MM.1S (cell line): Measurements from ENCODE around the gene FAM78B.

Source experiments
- DNase-seq: peaks from one replicate; pipeline ENCODE4 v3.0.0-alpha.2; 2015
- H2AFZ ChIP-seq: fragments of 300-600 bp; sonication (generic); 2 replicates; pipeline ENCODE4 v1.6.0; 2016; ENCODE audit warnings: antibody characterized with exemption, low read length
- H3F3A ChIP-seq: fragments of 300-600 bp; sonication (generic); 2 replicates; pipeline ENCODE4 v1.6.1; 2016; ENCODE audit warnings: mild to moderate bottlenecking, antibody characterized with exemption, low read length, moderate library complexity, mixed read lengths; ENCODE audit not compliant: insufficient read depth
- H3K27ac ChIP-seq: fragments of 300-600 bp; sonication (generic); 2 replicates; pipeline ENCODE4 v1.5.1; 2016; ENCODE audit warnings: mild to moderate bottlenecking, low read length
- H3K27me3 ChIP-seq: fragments of 300-600 bp; sonication (generic); replicated peaks from 2 replicates; pipeline ENCODE4 v1.6.0; 2016; ENCODE audit warnings: low read length; ENCODE audit not compliant: insufficient read depth
- H3K36me3 ChIP-seq: fragments of 300-600 bp; sonication (generic); replicated peaks from 2 replicates; pipeline ENCODE4 v1.6.1; 2016; ENCODE audit warnings: mild to moderate bottlenecking, low read length, mixed read lengths; ENCODE audit not compliant: insufficient read depth
- H3K4me1 ChIP-seq: fragments of 300-600 bp; sonication (generic); 2 replicates; pipeline ENCODE4 v1.6.1; 2016; ENCODE audit warnings: low read length, mixed read lengths
- H3K4me2 ChIP-seq: fragments of 300-600 bp; sonication (generic); 2 replicates; pipeline ENCODE4 v1.6.0; 2016; ENCODE audit warnings: low read depth, low read length
- H3K4me3 ChIP-seq: fragments of 300-600 bp; sonication (generic); 2 replicates; pipeline ENCODE4 v1.5.1; 2016; ENCODE audit warnings: low read length, mixed read lengths
- H3K79me2 ChIP-seq: fragments of 300-600 bp; sonication (generic); 2 replicates; pipeline ENCODE4 v1.6.1; 2016; ENCODE audit warnings: mixed run types, low read length, mixed read lengths
- H3K9ac ChIP-seq: fragments of 300-600 bp; sonication (generic); 2 replicates; pipeline ENCODE4 v1.6.1; 2016; ENCODE audit warnings: low read length, mixed read lengths
- H3K9me2 ChIP-seq: fragments of 300-600 bp; sonication (generic); replicated peaks from 2 replicates; pipeline ENCODE4 v1.6.1; 2016; ENCODE audit warnings: mild to moderate bottlenecking, low read length, mixed read lengths; ENCODE audit not compliant: insufficient read depth
- H3K9me3 ChIP-seq: fragments of 300-600 bp; sonication (generic); replicated peaks from 2 replicates; pipeline ENCODE4 v1.6.1; 2016; ENCODE audit warnings: mild to moderate bottlenecking, low read length, mixed read lengths; ENCODE audit not compliant: insufficient read depth
- H4K20me1 ChIP-seq: fragments of 300-600 bp; sonication (generic); 2 replicates; pipeline ENCODE4 v1.6.1; 2016; ENCODE audit warnings: mild to moderate bottlenecking, low read length, moderate library complexity, mixed read lengths; ENCODE audit not compliant: insufficient read depth
- CTCF ChIP-seq: fragments of 300-600 bp; sonication (generic); IDR thresholded peaks from 2 replicates; pipeline ENCODE4 v1.5.1; 2016; ENCODE audit warnings: antibody characterized with exemption, low read length, mixed read lengths
- EZH2 ChIP-seq: fragments of 300-600 bp; sonication (generic); optimal IDR thresholded peaks from 2 replicates; pipeline ENCODE3; 2017; ENCODE audit warnings: low read depth, mild to moderate bottlenecking, antibody characterized with exemption, low read length, mixed read lengths
- EZH2phosphoT487 ChIP-seq: fragments of 300-600 bp; sonication (generic); IDR thresholded peaks from 2 replicates; pipeline ENCODE4 v1.6.1; 2018; ENCODE audit warnings: antibody characterized with exemption, low read length

FAM78B gene

GRCh38 chr1:166159656-166160055 is 7.1 kb downstream of the FAM78B start:
- H3F3A ChIP-seq: peaks cover 4% of the 10 kb centered on the region; the same call in 1 of the 2 replicates
- H3K4me1 ChIP-seq: 0 out of 2 replicates have a peak, but pooled peaks cover 4% of the 10 kb centered on the region
- H3K9me3 ChIP-seq: no peaks in the 10 kb centered on the region
- H3K79me2 ChIP-seq: no peaks in the 10 kb centered on the region
- H3K4me3 ChIP-seq: no peak overlapping the region
- no peak overlapping the region for H2AFZ ChIP-seq
- H3K27me3 ChIP-seq: no peaks in the 10 kb centered on the region
- no peaks in the 10 kb centered on the region for H4K20me1 ChIP-seq
- no peaks in the 10 kb centered on the region for H3K9me2 ChIP-seq
- no peak for TF ChIP-seq EZH2
- TF ChIP-seq EZH2phosphoT487: no peak
- no peak for TF ChIP-seq CTCF
- H3K27ac ChIP-seq: no peak overlapping the region
- H3K4me2 ChIP-seq: no peak overlapping the region
- DNase-seq: no peak
- H3K9ac ChIP-seq: no peak overlapping the region
- no peaks in the 10 kb centered on the region for H3K36me3 ChIP-seq

- Histone ChIP-seq H2AFZ (no peak overlapping the region), H3K79me2 (no peaks in the 10 kb centered on the region), H3K4me2 (no peak overlapping the region), H4K20me1 (no peaks in the 10 kb centered on the region), H3K27me3 (no peaks in the 10 kb centered on the region), H3K9ac (no peak overlapping the region), H3K9me2 (no peaks in the 10 kb centered on the region), H3K4me1 (no peaks in the 10 kb centered on the region), H3K4me3 (no peak overlapping the region), H3K27ac (no peak overlapping the region), H3K9me3 (no peaks in the 10 kb centered on the region), H3K36me3 (no peaks in the 10 kb centered on the region), H3F3A (no peaks in the 10 kb centered on the region)
- no peak for TF ChIP-seq EZH2
- no peak for TF ChIP-seq CTCF
- no peak for TF ChIP-seq EZH2phosphoT487
- DNase-seq: no peak
Observed at GRCh38 chr1:166156674-166157073, 10.1 kb downstream of the FAM78B start.

- no peaks in the 10 kb centered on the region for H3K4me1 ChIP-seq
- H3F3A ChIP-seq: no peaks in the 10 kb centered on the region
- no peak for TF ChIP-seq EZH2phosphoT487
- no peak for TF ChIP-seq CTCF
- no peak overlapping the region for H3K4me2 ChIP-seq
- no peak overlapping the region for H3K27ac ChIP-seq
- no peaks in the 10 kb centered on the region for H4K20me1 ChIP-seq
- H2AFZ ChIP-seq: no peak overlapping the region
- H3K9ac ChIP-seq: no peak overlapping the region
- no peaks in the 10 kb centered on the region for H3K27me3 ChIP-seq
- no peak overlapping the region for H3K4me3 ChIP-seq
- H3K9me2 ChIP-seq: no peaks in the 10 kb centered on the region
- H3K79me2 ChIP-seq: no peaks in the 10 kb centered on the region
- no peaks in the 10 kb centered on the region for H3K9me3 ChIP-seq
- H3K36me3 ChIP-seq: no peaks in the 10 kb centered on the region
- DNase-seq: no peak
Observed at GRCh38 chr1:166155108-166155507, 11.7 kb downstream of the FAM78B start.
